GM21723 (cell line): Measurements from ENCODE around the gene DSC1.
"Not testable (repeated sequence)": the region's sequence is repeated elsewhere in the genome, so short reads cannot be mapped to it uniquely, and the experiment has no call there.

ENCODE experiments used
- ATAC-seq: cut with Tn5 transposase; IDR thresholded peaks from one replicate; pipeline ENCODE4 v1.9.1; 2021; ENCODE audit warnings: mild to moderate bottlenecking, moderate library complexity; ENCODE audit not compliant: unreplicated experiment

DSC1 gene

GRCh38 chr18:31177369-31177768 is 14.7 kb upstream of the DSC1 start:
- not testable (repeated sequence) for ATAC-seq

- no peak for ATAC-seq
These were observed 13.9 kb upstream of the DSC1 start for GRCh38 chr18:31176531-31176930.

GRCh38 chr18:31171144-31171839 is 8.6 kb upstream of the DSC1 start:
- no peak for ATAC-seq

GRCh38 chr18:31170335-31170734 is 7.7 kb upstream of the DSC1 start:
- no peak for ATAC-seq

GRCh38 chr18:31162419-31162793 is 250 bp downstream of the DSC1 start:
- no peak for ATAC-seq

- no peak for ATAC-seq
These were observed 768 bp downstream of the DSC1 start for GRCh38 chr18:31161757-31162418.

GRCh38 chr18:31156821-31157763 is 5.6 kb downstream of the DSC1 start:
- ATAC-seq = no peak

- no peak for ATAC-seq
These were observed 7.2 kb downstream of the DSC1 start for GRCh38 chr18:31155498-31155897.

GRCh38 chr18:31154181-31154580 is 8.5 kb downstream of the DSC1 start:
- ATAC-seq = no peak

GRCh38 chr18:31149351-31149750 is 13.3 kb downstream of the DSC1 start:
- ATAC-seq = no peak

GRCh38 chr18:31148600-31148999 is 14.1 kb downstream of the DSC1 start:
- ATAC-seq = no peak

GRCh38 chr18:31146809-31147208 is 15.8 kb downstream of the DSC1 start:
- no peak for ATAC-seq

GRCh38 chr18:31143025-31143424 is 19.6 kb downstream of the DSC1 start:
- no peak for ATAC-seq

- ATAC-seq = no peak
These were observed 23.9 kb downstream of the DSC1 start for GRCh38 chr18:31138709-31139108.

- no peak for ATAC-seq
These were observed 27.6 kb downstream of the DSC1 start for GRCh38 chr18:31134988-31135529.

- no peak for ATAC-seq
These were observed 33.1 kb downstream of the DSC1 start for GRCh38 chr18:31129398-31130115.

GRCh38 chr18:31125878-31126277 is 36.8 kb downstream of the DSC1 start:
- no peak for ATAC-seq

- ATAC-seq = not testable (repeated sequence)
These were observed 39.5 kb downstream of the DSC1 start for GRCh38 chr18:31123125-31123524.

- ATAC-seq = no peak
These were observed 42.1 kb downstream of the DSC1 start for GRCh38 chr18:31120594-31120993.

GRCh38 chr18:31116853-31117595 is 45.6 kb downstream of the DSC1 start:
- ATAC-seq = no peak
